Measurements from ENCODE around the gene AP5B1.

The AP5B1 gene

DNA sequence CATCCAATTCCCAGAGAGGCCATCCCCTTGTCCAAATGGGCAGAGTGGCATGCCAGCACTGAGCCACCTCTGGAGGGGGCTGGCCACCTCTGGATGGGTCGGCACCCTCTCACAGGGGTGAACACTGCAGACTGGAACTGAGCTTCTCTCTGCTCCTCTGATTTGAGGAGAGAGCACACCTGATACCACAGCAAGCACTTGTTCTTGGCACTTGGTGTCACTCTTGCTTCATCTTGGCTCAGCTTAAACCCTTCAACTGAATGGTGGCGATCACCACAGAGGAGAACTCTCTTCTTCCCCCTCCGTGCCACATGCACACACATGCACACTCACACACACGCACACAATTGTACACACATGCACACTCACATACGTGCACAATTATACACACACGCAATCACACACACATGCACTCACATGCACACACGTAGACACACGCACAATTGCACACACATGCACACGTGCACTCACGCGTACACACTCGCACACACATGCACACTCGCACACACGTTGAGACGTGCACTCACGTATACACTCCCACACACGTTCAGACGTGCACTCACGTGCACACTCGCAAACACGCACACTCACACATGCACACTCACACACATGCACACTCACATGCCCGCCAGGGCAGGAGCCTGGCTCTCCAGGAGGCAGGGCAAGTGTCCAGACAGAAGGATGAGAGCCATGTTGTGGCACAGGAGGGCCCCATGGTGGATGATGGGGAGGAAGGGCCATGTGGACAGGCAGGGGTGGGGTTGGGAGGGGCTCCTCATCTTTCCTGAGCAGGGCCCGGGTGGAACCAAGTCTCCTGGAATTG is 29.5 kb upstream of the AP5B1 start:
- TF ChIP-seq CTCF (IDR thresholded peaks at IDR 0.05; ENCODE audit: control insufficient read depth, extremely low read depth, insufficient read depth): no peak
- H3K4me3 ChIP-seq (ENCODE audit: low read depth, low read length): no peak overlapping the region
- DNase-seq (ENCODE audit: low read depth): no peak

GRCh38 chr11:65809496-65809895 is 28.7 kb upstream of the AP5B1 start:
- DNase-seq (ENCODE audit: low read depth): no peak
- no peak for TF ChIP-seq CTCF (IDR thresholded peaks at IDR 0.05; ENCODE audit: control insufficient read depth, extremely low read depth, insufficient read depth)
- H3K4me3 ChIP-seq (ENCODE audit: low read depth, low read length): no peak overlapping the region

DNA sequence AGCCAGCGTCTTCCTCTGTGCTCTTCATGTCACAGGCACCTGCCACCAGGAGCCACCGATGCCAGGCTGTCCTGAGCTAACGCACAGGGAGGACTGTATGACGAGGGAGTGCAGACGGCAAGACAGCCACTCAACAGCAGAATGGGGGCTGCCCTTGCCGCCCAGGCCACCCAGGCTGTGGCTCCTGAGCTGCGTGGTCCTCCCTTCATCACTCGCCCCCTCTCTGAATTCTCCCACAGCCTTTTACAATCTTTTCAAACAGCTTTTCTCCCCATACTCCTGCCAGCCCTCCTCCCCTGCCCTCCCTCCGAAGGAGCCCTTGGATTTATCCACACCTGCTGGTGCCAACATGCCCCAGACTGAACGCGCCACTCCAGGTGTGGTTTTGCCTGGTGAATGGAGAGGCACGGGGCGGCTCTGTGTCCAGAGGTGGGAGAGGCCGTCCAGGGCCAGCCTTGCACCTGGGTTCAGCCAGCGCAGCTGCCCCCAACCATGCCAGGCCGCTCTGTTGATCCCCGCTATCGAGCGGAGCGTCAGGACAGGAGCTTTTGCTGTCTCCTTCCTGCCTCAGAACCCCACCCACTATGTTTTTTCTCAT is 28.1 kb upstream of the AP5B1 start:
- no peak overlapping the region for H3K4me3 ChIP-seq (ENCODE audit: low read depth, low read length)
- TF ChIP-seq CTCF (IDR thresholded peaks at IDR 0.05; ENCODE audit: control insufficient read depth, extremely low read depth, insufficient read depth): no peak
- DNase-seq (ENCODE audit: low read depth): no peak

GRCh38 chr11:65806979-65807378 is 26.2 kb upstream of the AP5B1 start:
- TF ChIP-seq CTCF (IDR thresholded peaks at IDR 0.05; ENCODE audit: control insufficient read depth, extremely low read depth, insufficient read depth): no peak
- DNase-seq (ENCODE audit: low read depth): no peak
- H3K4me3 ChIP-seq (ENCODE audit: low read depth, low read length): no peak overlapping the region

DNA sequence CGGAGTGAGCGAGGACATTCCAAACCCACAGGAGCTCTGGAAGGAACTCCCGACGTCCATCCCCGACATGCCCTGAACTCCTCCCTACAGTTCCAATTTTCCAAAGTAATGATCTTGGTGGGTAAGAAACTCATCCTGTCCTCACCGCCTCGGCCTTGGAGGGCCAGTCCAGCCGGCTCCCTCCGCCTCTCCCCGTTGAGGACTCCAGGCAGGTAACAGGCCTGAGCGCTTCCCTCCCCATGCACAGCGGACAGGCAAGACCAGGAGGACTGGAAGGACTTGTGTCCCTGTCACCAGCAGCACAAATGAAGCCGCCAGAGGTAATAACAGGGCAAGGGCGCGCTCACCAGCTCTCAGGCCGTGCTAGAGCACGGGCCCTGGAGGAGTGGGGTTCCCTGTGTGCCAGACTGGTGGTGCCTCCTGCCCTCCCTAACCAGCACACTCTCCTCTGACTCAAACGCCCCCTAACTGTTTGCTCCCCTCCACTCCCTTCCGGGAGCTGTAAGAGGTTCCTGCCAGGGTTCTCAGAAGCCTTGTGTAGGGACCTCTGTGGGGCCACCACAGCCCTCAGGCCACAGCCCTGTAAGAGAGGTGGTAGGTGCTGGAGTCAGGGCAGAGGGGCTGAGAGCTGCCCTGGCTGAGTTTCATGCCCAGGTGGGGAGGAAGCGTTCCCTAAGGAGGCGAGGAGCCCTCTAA is 23.2 kb upstream of the AP5B1 start:
- H3K4me3 ChIP-seq (ENCODE audit: low read depth, low read length): no peak overlapping the region
- no peak for DNase-seq (ENCODE audit: low read depth)
- no peak for TF ChIP-seq CTCF (IDR thresholded peaks at IDR 0.05; ENCODE audit: control insufficient read depth, extremely low read depth, insufficient read depth)

- no peak for DNase-seq (ENCODE audit: low read depth)
- no peak overlapping the region for H3K4me3 ChIP-seq (ENCODE audit: low read depth, low read length)
- no peak for TF ChIP-seq CTCF (IDR thresholded peaks at IDR 0.05; ENCODE audit: control insufficient read depth, extremely low read depth, insufficient read depth)
These were observed 22.1 kb upstream of the AP5B1 start for GRCh38 chr11:65802841-65803240.
